Measurements from ENCODE around the gene SLC25A18.
"Not testable (repeated sequence)": the region's sequence is repeated elsewhere in the genome, so short reads cannot be mapped to it uniquely, and the experiment has no call there.

Gene SLC25A18

DNA sequence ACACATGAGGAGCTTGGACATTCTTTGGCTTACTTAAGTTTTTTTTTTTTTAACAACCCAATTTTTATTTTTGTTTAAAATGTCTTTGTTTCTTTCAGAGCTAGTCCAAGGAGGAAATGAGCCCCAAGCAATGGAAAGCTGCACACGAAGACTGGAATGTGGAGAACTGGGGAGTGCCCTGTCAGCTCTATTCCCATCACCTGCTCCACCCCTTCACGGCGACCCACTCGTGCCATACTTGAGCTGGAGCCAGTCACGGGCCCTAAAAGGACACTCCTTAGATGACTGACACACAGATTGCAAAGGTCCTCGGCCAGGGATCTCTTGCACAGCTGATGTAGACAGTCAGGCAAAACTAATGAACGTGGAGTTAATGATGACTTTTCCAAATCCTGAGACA is 10.6 kb upstream of the SLC25A18 start:
- H3K27me3 ChIP-seq (ENCODE audit: control insufficient read depth, insufficient read depth, low read length), result no peaks in the 10 kb centered on the region
- TF ChIP-seq CTCF (IDR thresholded peaks at IDR 0.05), result no peak

DNA sequence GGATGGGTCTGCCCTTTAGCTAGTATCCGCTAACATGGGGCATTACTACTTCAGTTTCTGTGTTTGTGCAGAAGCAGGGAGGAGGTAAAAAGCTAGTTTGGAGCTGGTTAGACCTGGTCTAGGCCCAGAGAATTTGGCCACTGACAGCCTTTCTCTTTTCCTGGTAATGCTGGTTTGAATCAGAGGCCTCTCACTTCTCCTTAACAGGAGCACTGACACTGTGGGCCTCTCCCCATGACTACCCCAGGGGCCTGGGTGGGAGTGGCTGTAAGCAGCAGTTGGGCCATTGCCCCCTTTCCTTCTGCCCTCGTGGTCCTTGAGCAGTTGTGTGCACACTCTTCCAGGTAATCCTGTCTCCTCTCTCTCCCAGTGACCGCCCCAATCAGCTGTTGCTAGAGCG is 8.5 kb upstream of the SLC25A18 start:
- H3K36me3 ChIP-seq (ENCODE audit: control insufficient read depth, insufficient read depth, low read length), result no peaks in the 10 kb centered on the region
- H3K4me2 ChIP-seq (ENCODE audit: low read length), result no peak overlapping the region
- no peak overlapping the region for H3K4me3 ChIP-seq (ENCODE audit: low read depth, low read length)
- no peak overlapping the region for H2AFZ ChIP-seq
- H3K4me1 ChIP-seq, result no peaks in the 10 kb centered on the region
- no peak overlapping the region for H3K9ac ChIP-seq
- no peaks in the 10 kb centered on the region for H3K79me2 ChIP-seq
- no peaks in the 10 kb centered on the region for H3K9me3 ChIP-seq (ENCODE audit: control insufficient read depth, low read length)
- H3K27me3 ChIP-seq (ENCODE audit: control insufficient read depth, insufficient read depth, low read length), result no peaks in the 10 kb centered on the region
- TF ChIP-seq CTCF (IDR thresholded peaks at IDR 0.05), result no peak
- no peak overlapping the region for H3K27ac ChIP-seq

More for the DNA sequence above, 10.6 kb upstream of the SLC25A18 start:
- H3K27ac ChIP-seq, result no peak overlapping the region
- H2AFZ ChIP-seq, result no peak overlapping the region
- H3K9me3 ChIP-seq (ENCODE audit: control insufficient read depth, low read length), result no peaks in the 10 kb centered on the region
- H3K4me1 ChIP-seq, result no peaks in the 10 kb centered on the region
- H3K79me2 ChIP-seq, result no peaks in the 10 kb centered on the region
- H3K4me2 ChIP-seq (ENCODE audit: low read length), result no peak overlapping the region
- H3K36me3 ChIP-seq (ENCODE audit: control insufficient read depth, insufficient read depth, low read length), result no peaks in the 10 kb centered on the region
- H3K9ac ChIP-seq, result no peak overlapping the region
- H3K4me3 ChIP-seq (ENCODE audit: low read depth, low read length), result no peak overlapping the region

DNA sequence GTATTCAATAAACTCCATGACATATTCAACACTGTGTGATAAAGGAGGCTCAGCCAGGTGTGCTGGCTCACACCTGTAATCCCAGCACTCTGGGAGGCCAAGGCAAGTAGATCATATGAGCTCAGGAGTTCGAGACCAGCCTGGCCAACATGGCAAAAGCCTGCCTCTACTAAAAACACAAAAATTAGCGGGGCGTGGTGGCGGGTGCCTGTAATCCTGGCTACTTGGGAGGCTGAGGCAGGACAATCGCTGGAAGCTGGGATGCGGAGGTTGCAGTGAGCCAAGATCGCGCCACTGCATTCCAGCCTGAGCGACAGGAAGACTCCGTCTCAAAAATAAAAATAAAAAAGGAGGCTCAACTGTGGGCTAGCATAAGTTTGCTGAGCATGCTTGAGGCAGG is 4.1 kb upstream of the SLC25A18 start:
- no peak overlapping the region for H3K9ac ChIP-seq
- no peaks in the 10 kb centered on the region for H3K9me3 ChIP-seq (ENCODE audit: control insufficient read depth, low read length)
- H3K79me2 ChIP-seq, result no peaks in the 10 kb centered on the region
- no peaks in the 10 kb centered on the region for H3K27me3 ChIP-seq (ENCODE audit: control insufficient read depth, insufficient read depth, low read length)
- H3K4me3 ChIP-seq (ENCODE audit: low read depth, low read length), result no peak overlapping the region
- H3K27ac ChIP-seq, result no peak overlapping the region
- no peaks in the 10 kb centered on the region for H3K36me3 ChIP-seq (ENCODE audit: control insufficient read depth, insufficient read depth, low read length)
- no peak for TF ChIP-seq CTCF (IDR thresholded peaks at IDR 0.05)
- no peak overlapping the region for H2AFZ ChIP-seq
- no peaks in the 10 kb centered on the region for H3K4me1 ChIP-seq
- no peak overlapping the region for H3K4me2 ChIP-seq (ENCODE audit: low read length)

DNA sequence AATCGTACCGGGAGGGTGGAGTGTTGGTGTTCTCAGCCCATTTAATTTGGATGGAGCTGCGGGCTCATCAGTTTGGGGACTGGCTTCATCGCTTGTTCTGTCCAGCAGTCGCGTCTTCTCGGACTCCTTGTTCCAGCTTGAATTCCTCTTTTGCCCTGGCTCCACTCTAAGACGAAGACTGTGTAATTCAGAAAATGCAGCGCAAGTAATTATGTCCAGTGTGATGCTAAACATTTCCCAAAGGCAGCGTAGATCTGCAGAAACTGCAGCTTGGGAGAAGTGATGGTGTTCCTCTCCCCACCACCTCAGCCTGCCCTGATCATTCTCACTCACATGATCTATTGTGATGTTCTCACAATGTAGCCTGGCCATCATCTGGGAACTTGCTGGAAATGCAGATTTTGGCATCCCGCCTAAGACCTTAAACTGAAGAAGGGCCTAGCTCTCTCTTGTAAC is 666 bp downstream of the SLC25A18 start:
- Histone ChIP-seq H3K4me3 (ENCODE audit: low read depth, low read length) (no peak overlapping the region), H3K27ac (peak overlapping the region; percentile 36)
- no peak for TF ChIP-seq CTCF (IDR thresholded peaks at IDR 0.05)

GRCh38 chr22:17566016-17566687 is 2.9 kb downstream of the SLC25A18 start:
- H3K27ac ChIP-seq; H3K9me3 ChIP-seq (ENCODE audit: control insufficient read depth, low read length); H3K4me2 ChIP-seq (ENCODE audit: low read length); H3K79me2 ChIP-seq; H3K4me3 ChIP-seq (ENCODE audit: low read depth, low read length); H3K9ac ChIP-seq; H3K36me3 ChIP-seq (ENCODE audit: control insufficient read depth, insufficient read depth, low read length); H3K4me1 ChIP-seq; H3K27me3 ChIP-seq (ENCODE audit: control insufficient read depth, insufficient read depth, low read length); H2AFZ ChIP-seq: not testable (repeated sequence)

More for the DNA sequence above, 666 bp downstream of the SLC25A18 start:
- H3K36me3 ChIP-seq (ENCODE audit: control insufficient read depth, insufficient read depth, low read length), result no peaks in the 10 kb centered on the region
- no peak overlapping the region for H3K4me2 ChIP-seq (ENCODE audit: low read length)
- H3K4me1 ChIP-seq, result no peaks in the 10 kb centered on the region
- no peak overlapping the region for H3K9ac ChIP-seq
- H2AFZ ChIP-seq, result no peak overlapping the region
- H3K9me3 ChIP-seq (ENCODE audit: control insufficient read depth, low read length), result no peaks in the 10 kb centered on the region
- H3K79me2 ChIP-seq, result no peaks in the 10 kb centered on the region
- no peaks in the 10 kb centered on the region for H3K27me3 ChIP-seq (ENCODE audit: control insufficient read depth, insufficient read depth, low read length)

Measured in parathyroid adenoma (tissue), 2 donors.